CD4-positive, alpha-beta T cell (primary cell): ENCODE measurements around the gene SRSF7. TPM values are rescaled to one million over a fixed set of nuclear protein-coding genes. Genes with fewer than 3 reads are reported as not detected.

Experiments
- ATAC-seq: fragments of 200-7000 bp; cut with Tn5 transposase; one replicate; pipeline ENCODE4 v1.10.0; 2022; ENCODE audit warnings: mild to moderate bottlenecking; ENCODE audit not compliant: poor library complexity
- CTCF ChIA-PET: fragments of 350-600 bp; sonication (Branson Sonifier 250); formaldehyde crosslinking; loops from one replicate; lab custom pipeline; 2021; ENCODE audit warnings: antibody characterized with exemption, inconsistent platforms; lab: Charles Lee
- POLR2A ChIA-PET: fragments of 350-600 bp; sonication (Branson Sonifier 250); formaldehyde crosslinking; loops from one replicate; lab custom pipeline; 2021; ENCODE audit warnings: antibody characterized with exemption, inconsistent platforms; lab: Charles Lee
- DNase-seq, 14 experiments: peaks; one replicate each; pipeline ENCODE4 v3.0.0-alpha.2; 2013 to 2020; ENCODE audit warnings: mixed read lengths in 2 of 14
- H3K27ac ChIP-seq, 2 donors: one replicate each; pipeline versions ENCODE4 v1.5.1 to v1.7.0; 2013; ENCODE audit warnings: low read length in 2 of 2, low read depth in 1 of 2, mild to moderate bottlenecking in 1 of 2
- H3K27me3 ChIP-seq, 2 experiments: 1 replicate in 1 of 2; 2 replicates in 1 of 2; pipeline versions ENCODE4 v1.6.1 to v1.7.0; 2013; ENCODE audit warnings: low read length in 2 of 2, control low read depth in 1 of 2, mild to moderate bottlenecking in 1 of 2, moderate library complexity in 1 of 2; ENCODE audit not compliant: insufficient read depth in 2 of 2, control insufficient read depth in 1 of 2
- H3K36me3 ChIP-seq: one replicate; pipeline ENCODE4 v1.6.1; 2013; ENCODE audit warnings: low read length, control low read depth; ENCODE audit not compliant: insufficient read depth
- H3K4me1 ChIP-seq: one replicate; pipeline ENCODE4 v1.6.1; 2013; ENCODE audit warnings: low read length, control low read depth; ENCODE audit not compliant: insufficient read depth
- H3K4me3 ChIP-seq: one replicate; pipeline ENCODE4 v1.5.1; 2013; ENCODE audit warnings: mild to moderate bottlenecking, low read length, moderate library complexity
- H3K9me3 ChIP-seq, 2 experiments: 1 replicate in 1 of 2; 2 replicates in 1 of 2; pipeline versions ENCODE4 v1.6.1 to v1.7.0; 2013; ENCODE audit warnings: low read length in 2 of 2, mild to moderate bottlenecking in 2 of 2, control low read depth in 1 of 2, moderate library complexity in 1 of 2; ENCODE audit not compliant: control insufficient read depth in 1 of 2, insufficient read depth in 1 of 2
- H3K27ac Mint-ChIP-seq: one replicate; pipeline ENCODE4 v1.8.0; 2020; ENCODE audit warnings: mixed read lengths
- H3K27me3 Mint-ChIP-seq: one replicate; pipeline ENCODE4 v1.8.0; 2021; ENCODE audit warnings: mixed read lengths
- H3K36me3 Mint-ChIP-seq: one replicate; pipeline ENCODE4 v1.8.0; 2021; ENCODE audit warnings: low read depth, mixed read lengths
- H3K4me1 Mint-ChIP-seq: one replicate; pipeline ENCODE4 v1.8.0; 2021; ENCODE audit warnings: low read depth, mixed read lengths
- H3K4me3 Mint-ChIP-seq: one replicate; pipeline ENCODE4 v1.8.0; 2020; ENCODE audit warnings: mild to moderate bottlenecking, mixed read lengths
- H3K9me3 Mint-ChIP-seq: one replicate; pipeline ENCODE4 v1.8.0; 2020; ENCODE audit warnings: mixed read lengths
- CTCF ChIP-seq: fragments of 200-600 bp; IDR thresholded peaks from one replicate; pipeline ENCODE4 v1.8.0; 2022; ENCODE audit warnings: antibody characterized with exemption, mild to moderate bottlenecking
- intact Hi-C, 2 experiments: fragments of 100-400 bp; cut with DNase I in 1 of 2; cut with micrococcal nuclease in 1 of 2; formaldehyde crosslinking; loops; one replicate each; pipeline versions ENCODE4 v1.15.1 to v1.9.0; 2023 to 2025; cut with DNase I, micrococcal nuclease
- total RNA-seq, 174 experiments: library from RNA in 2 of 174; stranded (reverse) in 2 of 174; gene quantifications; one replicate each; pipeline ENCODE4 v1.2.3 and lab custom pipeline; 2021 to 2026

Gene SRSF7
- total RNA-seq, 2 experiments from 2014 or later = 550 to 557 TPM

GRCh38 chr2:38727661-38728060 is 23.5 kb downstream of the SRSF7 start:
- POLR2A ChIA-PET = interaction anchor here (1.5 kb wide), 1 partner anchor 146 kb away, joined by 3 read pairs; no protein-coding TSS in a partner anchor
- no peak overlapping the region for H3K27ac Mint-ChIP-seq

GRCh38 chr2:38723173-38723572 is 28.0 kb downstream of the SRSF7 start:
- H3K4me1 Mint-ChIP-seq = peaks cover 52% of the 10 kb centered on the region
- no peaks in the 10 kb centered on the region for H3K27me3 ChIP-seq
- ATAC-seq (no peak), DNase-seq (no peak)
- intact Hi-C loops = loop anchor here in 1 of 2 experiments (5.0 kb wide), 1 partner anchor 41 kb away; no protein-coding TSS in a partner anchor
- CTCF ChIA-PET = interaction anchor here (0.7 to 6.1 kb wide), 10 partner anchors 10 to 187 kb away, joined by 3 to 47 read pairs (median 4); partner anchors contain the start of genes GALM and HNRNPLL
- H3K36me3 ChIP-seq = peaks cover 12% of the 10 kb centered on the region
- H3K9me3 Mint-ChIP-seq = peaks cover 3% of the 10 kb centered on the region
- POLR2A ChIA-PET = interaction anchor here (0.6 to 3.0 kb wide), 7 partner anchors 14 to 141 kb away, joined by 3 to 11 read pairs (median 6); partner anchors contain the start of gene SRSF7
- H3K27ac ChIP-seq = peak overlapping the region in 1 of 2 donors; percentile 0
- peak overlapping the region; percentile 79 for H3K27ac Mint-ChIP-seq
- peaks cover 0 to 4% of the 10 kb centered on the region in 2 experiments for H3K9me3 ChIP-seq
- H3K4me3 Mint-ChIP-seq = peak overlapping the region; percentile 21
- H3K27me3 Mint-ChIP-seq = no peaks in the 10 kb centered on the region
- H3K36me3 Mint-ChIP-seq = peaks cover 22% of the 10 kb centered on the region
- H3K4me1 ChIP-seq = peaks cover 35% of the 10 kb centered on the region
- no peak overlapping the region for H3K4me3 ChIP-seq
- TF ChIP-seq CTCF = no peak

More at GRCh38 chr2:38727661-38728060, 23.5 kb downstream of the SRSF7 start:
- no peak overlapping the region for H3K27ac ChIP-seq
- peaks cover 21% of the 10 kb centered on the region for H3K4me1 ChIP-seq
- Mint-ChIP-seq H3K36me3 (peaks cover 31% of the 10 kb centered on the region), H3K4me1 (peaks cover 29% of the 10 kb centered on the region), H3K9me3 (no peaks in the 10 kb centered on the region), H3K27me3 (no peaks in the 10 kb centered on the region), H3K4me3 (no peak overlapping the region)
- H3K4me3 ChIP-seq = no peak overlapping the region
- H3K9me3 ChIP-seq = no peaks in the 10 kb centered on the region
- no peak for TF ChIP-seq CTCF
- H3K36me3 ChIP-seq = peaks cover 46% of the 10 kb centered on the region
- DNase-seq (no peak), ATAC-seq (no peak)
- intact Hi-C loops = no loop called here
- H3K27me3 ChIP-seq = no peaks in the 10 kb centered on the region
- CTCF ChIA-PET = interaction anchor here (0.6 kb wide), 1 partner anchor 41 kb away, joined by 3 read pairs; no protein-coding TSS in a partner anchor

- ChIA-PET POLR2A (interaction anchor here (0.6 to 3.0 kb wide), 10 partner anchors 13 to 141 kb away, joined by 3 to 11 read pairs (median 6); partner anchors contain the start of gene SRSF7), CTCF (interaction anchor here (1.1 to 6.1 kb wide), 9 partner anchors 9 to 146 kb away, joined by 3 to 47 read pairs (median 5); partner anchors contain the start of genes GALM and HNRNPLL)
- TF ChIP-seq CTCF = no peak
- Mint-ChIP-seq H3K27me3 (no peaks in the 10 kb centered on the region), H3K4me1 (peaks cover 52% of the 10 kb centered on the region), H3K4me3 (peak overlapping the region; percentile 21), H3K27ac (peak overlapping the region; percentile 79), H3K36me3 (peaks cover 26% of the 10 kb centered on the region), H3K9me3 (peaks cover 3% of the 10 kb centered on the region)
- Histone ChIP-seq H3K4me1 (peaks cover 35% of the 10 kb centered on the region), H3K4me3 (no peak overlapping the region), H3K9me3 (peaks cover 0 to 4% of the 10 kb centered on the region in 2 experiments), H3K27ac (peak overlapping the region in 1 of 2 donors; percentile 0), H3K27me3 (no peaks in the 10 kb centered on the region), H3K36me3 (peaks cover 11% of the 10 kb centered on the region)
- peak in 4 of 14 experiments; percentile 27 to 68 (median 50) for DNase-seq
- peak; percentile 73 for ATAC-seq
- intact Hi-C loops = loop anchor here (1.0 to 5.0 kb wide), 2 partner anchors 40 kb away; no protein-coding TSS in a partner anchor
Observed at GRCh38 chr2:38722271-38723061, 28.7 kb downstream of the SRSF7 start.
